A673 (cell line): ENCODE measurements around the gene MS4A3.

ENCODE experiments used
- CTCF ChIP-seq: fragments of 300-800, 200-600 bp; sonication (generic); conservative IDR thresholded peaks from 2 replicates; pipeline ENCODE4 v1.5.1; 2017; ENCODE audit warnings: low read depth, mild to moderate bottlenecking, antibody characterized with exemption, low read length, moderate library complexity, mixed read lengths
- EZH2 ChIP-seq: fragments of 200-600 bp; sonication (generic); IDR thresholded peaks from 2 replicates; pipeline ENCODE4 v1.6.1; 2017; ENCODE audit warnings: borderline replicate concordance, low read depth, mild to moderate bottlenecking, mixed read lengths, antibody characterized with exemption, low read length; ENCODE audit not compliant: poor library complexity, severe bottlenecking

- TF ChIP-seq CTCF = no peak
- TF ChIP-seq EZH2 = no peak
Measured at GRCh38 chr11:60111793-60112192, 55.3 kb downstream of the MS4A3 start.
